Measurements from ENCODE around the gene CIDEB. TPM values are rescaled to one million over a fixed set of nuclear protein-coding genes. Genes with fewer than 3 reads are reported as not detected.
"Not testable (repeated sequence)": the region's sequence is repeated elsewhere in the genome, so short reads cannot be mapped to it uniquely, and the experiment has no call there.

Gene CIDEB
- total and polyA plus RNA-seq, 11 donors: 1.7 to 10.1 (median 3.0) TPM

DNA sequence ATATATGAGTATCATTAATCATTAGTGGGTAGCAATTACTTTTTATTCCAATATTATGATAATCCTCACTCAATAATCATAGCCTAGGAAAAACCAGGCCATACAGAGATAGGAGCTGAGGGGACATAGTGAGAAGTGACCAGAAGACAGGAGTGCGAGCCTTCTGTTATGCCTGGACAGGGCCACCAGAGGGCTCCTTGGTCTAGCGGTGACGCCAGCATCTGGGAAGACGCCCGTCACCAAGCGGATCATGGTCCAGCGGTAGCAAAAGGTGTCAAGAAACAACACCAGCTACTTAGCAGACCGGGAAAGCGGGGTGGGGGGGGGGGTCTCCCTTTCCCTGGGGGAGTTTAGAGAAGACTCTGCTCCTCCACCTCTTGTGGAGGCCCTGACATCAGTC lies 20.1 kb upstream of the CIDEB start:
- WGBS, 4 donors: 3 to 6% (median 4%) methylated on average over 8 to 9 of the region's 9 CpGs
- peak in 2 of 5 donors; percentile 56 to 63 for DNase-seq
- peak overlapping the region in 1 of 12 donors; percentile 78 for H3K27ac ChIP-seq
- H3K36me3 ChIP-seq: peaks cover 0 to 40% (median 16%) of the 10 kb centered on the region in 9 donors
- TF ChIP-seq, protein P1, sequence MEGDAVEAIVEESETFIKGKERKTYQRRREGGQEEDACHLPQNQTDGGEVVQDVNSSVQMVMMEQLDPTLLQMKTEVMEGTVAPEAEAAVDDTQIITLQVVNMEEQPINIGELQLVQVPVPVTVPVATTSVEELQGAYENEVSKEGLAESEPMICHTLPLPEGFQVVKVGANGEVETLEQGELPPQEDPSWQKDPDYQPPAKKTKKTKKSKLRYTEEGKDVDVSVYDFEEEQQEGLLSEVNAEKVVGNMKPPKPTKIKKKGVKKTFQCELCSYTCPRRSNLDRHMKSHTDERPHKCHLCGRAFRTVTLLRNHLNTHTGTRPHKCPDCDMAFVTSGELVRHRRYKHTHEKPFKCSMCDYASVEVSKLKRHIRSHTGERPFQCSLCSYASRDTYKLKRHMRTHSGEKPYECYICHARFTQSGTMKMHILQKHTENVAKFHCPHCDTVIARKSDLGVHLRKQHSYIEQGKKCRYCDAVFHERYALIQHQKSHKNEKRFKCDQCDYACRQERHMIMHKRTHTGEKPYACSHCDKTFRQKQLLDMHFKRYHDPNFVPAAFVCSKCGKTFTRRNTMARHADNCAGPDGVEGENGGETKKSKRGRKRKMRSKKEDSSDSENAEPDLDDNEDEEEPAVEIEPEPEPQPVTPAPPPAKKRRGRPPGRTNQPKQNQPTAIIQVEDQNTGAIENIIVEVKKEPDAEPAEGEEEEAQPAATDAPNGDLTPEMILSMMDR (IDR thresholded peaks at IDR 0.05): peak; percentile 40 to 73 (median 58)
- ATAC-seq; intact Hi-C loops (cut with DNase I); H3K27me3 ChIP-seq; H3K4me3 ChIP-seq; H3K9me3 ChIP-seq: not testable (repeated sequence)
- peaks cover 6 to 64% (median 13%) of the 10 kb centered on the region in 12 donors for H3K4me1 ChIP-seq

DNA sequence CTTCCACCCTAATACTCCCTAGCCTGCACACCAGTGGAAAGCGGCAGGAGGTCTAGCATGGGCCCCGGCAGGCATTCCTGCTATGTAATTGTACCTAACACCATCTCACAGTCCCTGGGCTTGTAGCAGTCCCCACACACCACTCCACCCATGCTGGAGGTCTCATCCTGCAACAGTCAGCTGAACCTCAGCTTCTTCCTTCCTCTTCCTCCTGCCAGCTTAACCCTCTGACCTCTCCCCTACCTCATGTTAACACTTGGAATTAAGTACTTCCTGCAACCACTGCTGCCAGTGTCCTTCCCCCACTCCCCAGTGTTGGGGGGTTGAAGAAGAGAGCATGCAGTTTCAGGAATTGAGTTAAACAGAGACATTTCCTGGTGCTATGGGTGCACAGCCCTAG lies 19.5 kb upstream of the CIDEB start:
- intact Hi-C loops (cut with DNase I): no loop called here
- Histone ChIP-seq H3K9me3 (no peaks in the 10 kb centered on the region), H3K4me1 (peaks cover under 1 to 57% (median 7%) of the 10 kb centered on the region in 12 donors), H3K27me3 (peaks cover 0 to 2% (median 0%) of the 10 kb centered on the region in 9 donors), H3K36me3 (peaks cover 0 to 46% (median 17%) of the 10 kb centered on the region in 9 donors), H3K27ac (peak overlapping the region in 2 of 12 donors; percentile 1 to 78), H3K4me3 (no peak overlapping the region)
- DNase-seq: no peak
- WGBS, 4 donors: 57 to 96% (median 95%) methylated on average over 2 of the region's 2 CpGs
- ATAC-seq: peak in 2 of 4 donors; percentile 14 to 16
- TF ChIP-seq, protein P1 (IDR thresholded peaks at IDR 0.05): no peak
- TF ChIP-seq POLR2A (IDR thresholded peaks at IDR 0.05): no peak

DNA sequence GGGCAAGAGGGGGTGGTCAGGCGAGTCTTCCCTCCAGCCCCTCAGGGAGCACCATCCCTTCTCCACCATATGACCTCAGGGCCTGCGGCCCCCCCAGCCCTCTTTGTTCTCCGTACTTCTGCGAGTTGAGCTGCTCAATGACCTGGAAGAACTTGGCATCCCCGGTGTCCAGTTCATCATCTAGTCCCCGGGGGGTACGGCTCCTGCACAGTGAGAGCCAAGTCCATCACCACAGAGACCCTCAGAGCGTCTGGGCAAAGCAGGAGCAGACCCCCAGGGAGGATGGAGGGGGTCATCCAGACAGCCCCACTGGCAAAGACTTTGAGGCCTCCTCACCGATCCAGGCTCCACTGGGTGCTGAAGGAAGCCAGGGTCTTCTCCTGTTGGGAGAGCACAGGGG lies 18.2 kb upstream of the CIDEB start:
- H3K4me3 ChIP-seq: no peak overlapping the region
- no peaks in the 10 kb centered on the region for H3K27me3 ChIP-seq
- intact Hi-C loops (cut with DNase I): no loop called here
- TF ChIP-seq POLR2A (IDR thresholded peaks at IDR 0.05): no peak
- TF ChIP-seq, protein P1 (IDR thresholded peaks at IDR 0.05): no peak
- H3K27ac ChIP-seq: no peak overlapping the region
- H3K4me1 ChIP-seq: peaks cover 0 to 44% (median 0%) of the 10 kb centered on the region in 12 donors
- ATAC-seq (no peak), DNase-seq (no peak)
- no peaks in the 10 kb centered on the region for H3K9me3 ChIP-seq
- peaks cover 0 to 41% (median 17%) of the 10 kb centered on the region in 9 donors for H3K36me3 ChIP-seq
- WGBS, 4 donors: 76 to 87% (median 86%) methylated on average over 7 to 9 of the region's 9 CpGs

DNA sequence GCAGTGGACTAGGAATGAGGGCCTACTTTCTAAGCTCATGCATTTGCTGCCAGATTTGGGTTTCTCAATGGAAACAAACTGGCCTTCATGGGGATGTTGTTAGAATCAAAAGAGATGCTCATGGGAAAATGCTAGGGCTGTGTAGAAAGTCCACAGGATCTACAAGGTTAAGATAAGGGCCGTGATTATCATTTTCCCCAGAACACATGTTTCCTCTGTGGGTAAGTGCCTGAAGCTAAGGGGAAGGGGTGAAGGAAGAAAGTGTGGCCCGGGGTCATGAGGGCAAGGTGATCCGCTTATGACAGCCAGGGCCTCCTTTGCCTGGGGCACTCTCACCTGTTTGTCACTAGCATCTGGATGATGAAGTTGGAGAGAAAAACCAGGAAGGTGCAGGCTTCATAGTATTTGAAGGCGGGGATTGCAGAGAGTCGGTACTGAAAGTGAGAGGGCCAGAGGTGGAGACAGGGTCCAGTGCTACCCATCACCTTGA lies 17.3 kb upstream of the CIDEB start:
- Histone ChIP-seq H3K36me3 (peaks cover 0 to 47% (median 24%) of the 10 kb centered on the region in 9 donors), H3K4me1 (peaks cover 0 to 35% (median 0%) of the 10 kb centered on the region in 12 donors), H3K4me3 (no peak overlapping the region), H3K27me3 (no peaks in the 10 kb centered on the region), H3K9me3 (no peaks in the 10 kb centered on the region), H3K27ac (no peak overlapping the region)
- ATAC-seq (no peak), DNase-seq (no peak)
- intact Hi-C loops (cut with DNase I): no loop called here
- WGBS, 4 donors: 87 to 94% (median 90%) methylated on average over 5 of the region's 5 CpGs
- TF ChIP-seq, protein P1 (IDR thresholded peaks at IDR 0.05): no peak
- no peak for TF ChIP-seq POLR2A (IDR thresholded peaks at IDR 0.05)

All from heart left ventricle (tissue), 16 donors.